ENCODE data around the gene SHOX. TPM values are rescaled to one million over a fixed set of nuclear protein-coding genes. Genes with fewer than 3 reads are reported as not detected.
"Not testable (repeated sequence)": the region's sequence is repeated elsewhere in the genome, so short reads cannot be mapped to it uniquely, and the experiment has no call there.

SHOX gene
- total RNA-seq, 1 donor from 2014 or later = not detected

GRCh38 chrX:625137-625691, 5.4 kb upstream of the SHOX start:
- no peaks in the 10 kb centered on the region for H3K36me3 ChIP-seq
- H3K27ac ChIP-seq = no peak overlapping the region
- no peaks in the 10 kb centered on the region for H3K9me3 ChIP-seq
- H3K27me3 ChIP-seq = peaks cover 43% of the 10 kb centered on the region
- DNase-seq = no peak
- H3K4me1 ChIP-seq = no peaks in the 10 kb centered on the region
- intact Hi-C loops (cut with DNase I) = no loop called here
- ATAC-seq = no peak
- H3K4me3 ChIP-seq = no peak overlapping the region
- TF ChIP-seq, protein P1, sequence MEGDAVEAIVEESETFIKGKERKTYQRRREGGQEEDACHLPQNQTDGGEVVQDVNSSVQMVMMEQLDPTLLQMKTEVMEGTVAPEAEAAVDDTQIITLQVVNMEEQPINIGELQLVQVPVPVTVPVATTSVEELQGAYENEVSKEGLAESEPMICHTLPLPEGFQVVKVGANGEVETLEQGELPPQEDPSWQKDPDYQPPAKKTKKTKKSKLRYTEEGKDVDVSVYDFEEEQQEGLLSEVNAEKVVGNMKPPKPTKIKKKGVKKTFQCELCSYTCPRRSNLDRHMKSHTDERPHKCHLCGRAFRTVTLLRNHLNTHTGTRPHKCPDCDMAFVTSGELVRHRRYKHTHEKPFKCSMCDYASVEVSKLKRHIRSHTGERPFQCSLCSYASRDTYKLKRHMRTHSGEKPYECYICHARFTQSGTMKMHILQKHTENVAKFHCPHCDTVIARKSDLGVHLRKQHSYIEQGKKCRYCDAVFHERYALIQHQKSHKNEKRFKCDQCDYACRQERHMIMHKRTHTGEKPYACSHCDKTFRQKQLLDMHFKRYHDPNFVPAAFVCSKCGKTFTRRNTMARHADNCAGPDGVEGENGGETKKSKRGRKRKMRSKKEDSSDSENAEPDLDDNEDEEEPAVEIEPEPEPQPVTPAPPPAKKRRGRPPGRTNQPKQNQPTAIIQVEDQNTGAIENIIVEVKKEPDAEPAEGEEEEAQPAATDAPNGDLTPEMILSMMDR (IDR thresholded peaks at IDR 0.05) = no peak

GRCh38 chrX:626047-626446, 4.5 kb upstream of the SHOX start:
- H3K27ac ChIP-seq; H3K36me3 ChIP-seq; H3K4me1 ChIP-seq; ATAC-seq; DNase-seq; intact Hi-C loops (cut with DNase I); H3K4me3 ChIP-seq; H3K9me3 ChIP-seq: not testable (repeated sequence)
- H3K27me3 ChIP-seq = peaks cover 45% of the 10 kb centered on the region

DNA sequence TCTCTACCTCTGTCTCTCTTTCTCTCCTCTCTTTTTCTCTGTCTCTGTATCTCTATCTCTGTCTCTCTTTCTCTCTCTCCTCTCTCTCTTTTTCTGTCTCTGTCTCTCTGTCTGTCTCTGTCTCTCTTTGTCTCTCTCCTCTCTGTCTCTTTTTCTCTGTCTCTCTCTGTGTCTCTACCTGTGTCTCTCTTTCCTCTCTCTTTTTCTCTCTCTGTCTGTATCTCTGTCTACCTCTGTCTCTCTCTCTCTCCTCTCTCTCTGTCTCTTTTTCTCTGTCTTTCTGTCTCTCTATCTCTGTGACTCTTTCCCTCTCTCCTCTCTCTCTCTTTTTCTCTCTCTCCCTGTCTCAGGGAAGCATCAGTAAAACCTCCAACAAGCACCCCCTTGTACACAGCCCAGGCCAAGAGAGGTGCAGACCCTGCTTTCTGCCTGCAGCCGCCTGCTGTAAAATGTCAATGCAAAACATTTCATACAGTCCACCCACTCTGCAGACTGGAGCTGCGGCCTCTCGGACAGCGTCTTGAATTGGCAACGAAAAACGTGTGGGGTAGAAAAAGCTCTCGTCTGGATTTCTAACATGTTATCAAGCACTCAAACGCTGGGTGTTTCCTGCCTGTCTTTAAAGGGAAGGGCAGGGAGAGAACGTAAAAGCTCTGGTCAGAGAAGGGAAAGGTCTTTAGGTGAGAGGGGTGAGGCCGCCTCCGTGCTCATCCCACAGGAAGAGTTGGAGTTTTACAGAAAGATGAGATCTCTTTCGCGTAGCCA, 3.7 kb upstream of the SHOX start:
- no peaks in the 10 kb centered on the region for H3K36me3 ChIP-seq
- no peaks in the 10 kb centered on the region for H3K4me1 ChIP-seq
- TF ChIP-seq, protein P1 (IDR thresholded peaks at IDR 0.05) = no peak
- ATAC-seq (no peak), DNase-seq (no peak)
- no peak overlapping the region for H3K27ac ChIP-seq
- H3K9me3 ChIP-seq = no peaks in the 10 kb centered on the region
- intact Hi-C loops (cut with DNase I) = no loop called here
- peaks cover 45% of the 10 kb centered on the region for H3K27me3 ChIP-seq
- H3K4me3 ChIP-seq = no peak overlapping the region

DNA sequence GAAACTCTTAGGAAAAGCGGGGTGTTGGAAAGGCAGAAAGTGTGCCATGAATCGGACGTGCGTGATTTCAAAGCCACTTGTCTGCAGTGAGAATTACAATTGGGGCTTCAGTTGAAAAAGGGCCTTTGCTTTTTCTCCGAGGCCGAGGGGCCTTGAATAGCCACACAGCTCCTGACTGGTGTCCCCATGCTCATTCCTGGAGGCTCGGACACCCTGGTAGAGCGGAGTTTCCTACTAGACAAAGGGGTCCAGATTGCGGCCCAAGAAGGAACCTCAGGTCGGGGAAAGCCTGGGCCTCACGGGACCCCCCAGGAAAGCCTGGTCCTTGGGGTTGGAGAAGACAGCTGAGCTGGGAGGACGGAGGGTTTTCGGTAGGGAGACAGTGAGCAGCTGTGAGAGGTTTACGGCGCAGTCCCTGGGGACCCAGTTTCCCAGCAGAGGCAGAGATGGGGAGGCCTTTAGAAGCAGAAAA, 3.0 kb upstream of the SHOX start:
- Histone ChIP-seq H3K27me3 (peaks cover 47% of the 10 kb centered on the region), H3K36me3 (no peaks in the 10 kb centered on the region), H3K9me3 (no peaks in the 10 kb centered on the region), H3K4me1 (no peaks in the 10 kb centered on the region), H3K27ac (no peak overlapping the region), H3K4me3 (no peak overlapping the region)
- ATAC-seq (no peak), DNase-seq (no peak)
- TF ChIP-seq, protein P1 (IDR thresholded peaks at IDR 0.05) = no peak
- intact Hi-C loops (cut with DNase I) = no loop called here

- no peak overlapping the region for H3K4me3 ChIP-seq
- H3K27me3 ChIP-seq = peaks cover 51% of the 10 kb centered on the region
- DNase-seq = no peak
- H3K36me3 ChIP-seq = no peaks in the 10 kb centered on the region
- no peaks in the 10 kb centered on the region for H3K4me1 ChIP-seq
- intact Hi-C loops (cut with DNase I) = no loop called here
- no peak overlapping the region for H3K27ac ChIP-seq
- H3K9me3 ChIP-seq = no peaks in the 10 kb centered on the region
- ATAC-seq = no peak
- TF ChIP-seq, protein P1 (IDR thresholded peaks at IDR 0.05) = no peak
These were observed 2.6 kb upstream of the SHOX start for GRCh38 chrX:627995-628394.

GRCh38 chrX:629230-630006, 1.2 kb upstream of the SHOX start:
- Histone ChIP-seq H3K9me3 (no peaks in the 10 kb centered on the region), H3K36me3 (no peaks in the 10 kb centered on the region), H3K27me3 (peaks cover 65% of the 10 kb centered on the region), H3K4me1 (no peaks in the 10 kb centered on the region), H3K27ac (no peak overlapping the region), H3K4me3 (no peak overlapping the region)
- TF ChIP-seq, protein P1 (IDR thresholded peaks at IDR 0.05) = no peak
- ATAC-seq = no peak
- no peak for DNase-seq
- intact Hi-C loops (cut with DNase I) = no loop called here
